Glutamatergic neuron (in vitro differentiated cells): ENCODE results near the gene C16orf54. TPM values are rescaled to one million over a fixed set of nuclear protein-coding genes. Genes with fewer than 3 reads are reported as not detected.
"Not testable (repeated sequence)": the region's sequence is repeated elsewhere in the genome, so short reads cannot be mapped to it uniquely, and the experiment has no call there.

Source experiments
- DNase-seq: peaks from one replicate; pipeline ENCODE4 v3.0.0; 2022
- H3K27ac Mint-ChIP-seq: one replicate; pipeline ENCODE4 v1.8.0; 2020; ENCODE audit warnings: mild to moderate bottlenecking, mixed read lengths, inconsistent platforms; ENCODE audit not compliant: unreplicated experiment
- H3K27me3 Mint-ChIP-seq: one replicate; pipeline ENCODE4 v1.8.0; 2020; ENCODE audit warnings: mild to moderate bottlenecking, moderate library complexity, mixed read lengths, inconsistent platforms; ENCODE audit not compliant: unreplicated experiment
- H3K36me3 Mint-ChIP-seq: one replicate; pipeline ENCODE4 v1.8.0; 2020; ENCODE audit warnings: mild to moderate bottlenecking, mixed read lengths, inconsistent platforms; ENCODE audit not compliant: unreplicated experiment
- H3K4me1 Mint-ChIP-seq: one replicate; pipeline ENCODE4 v1.8.0; 2020; ENCODE audit warnings: mild to moderate bottlenecking, low read depth, mixed read lengths, inconsistent platforms; ENCODE audit not compliant: unreplicated experiment
- H3K4me3 Mint-ChIP-seq: one replicate; pipeline ENCODE4 v1.8.0; 2020; ENCODE audit warnings: mild to moderate bottlenecking, mixed read lengths, inconsistent platforms; ENCODE audit not compliant: unreplicated experiment
- H3K9me3 Mint-ChIP-seq: one replicate; pipeline ENCODE4 v1.8.0; 2020; ENCODE audit warnings: mild to moderate bottlenecking, moderate library complexity, mixed read lengths, inconsistent platforms; ENCODE audit not compliant: unreplicated experiment
- CTCF ChIP-seq: fragments of 200-600 bp; sonication (generic); IDR thresholded peaks from one replicate; pipeline ENCODE4 v1.5.0; 2021; ENCODE audit not compliant: partially characterized antibody, unreplicated experiment
- total RNA-seq: library from RNA; stranded (reverse); fragmentation: NEBNext Ultra II Directional; extraction: Animal tissue kit (Norgen Biotek cat#: 25700); gene quantifications from one replicate; pipeline ENCODE4 v1.2.1, GENCODE V29; 2021; ENCODE audit not compliant: unreplicated experiment

The C16orf54 gene
- total RNA-seq, 1 donor from 2014 or later = not detected

GRCh38 chr16:29779474-29779873, 33.7 kb upstream of the C16orf54 start:
- Mint-ChIP-seq H3K4me1 (no peaks in the 10 kb centered on the region), H3K4me3 (no peak overlapping the region), H3K9me3 (peaks cover 1% of the 10 kb centered on the region), H3K36me3 (no peaks in the 10 kb centered on the region), H3K27ac (no peak overlapping the region), H3K27me3 (peaks cover 6% of the 10 kb centered on the region)
- no peak for TF ChIP-seq CTCF
- DNase-seq = no peak

- no peak for TF ChIP-seq CTCF
- H3K27ac Mint-ChIP-seq = no peak within 1 kb of the TSS
- H3K9me3 Mint-ChIP-seq = peaks cover 3% of the 10 kb centered on the region
- DNase-seq = no peak
- H3K4me3 Mint-ChIP-seq = no peak within 1 kb of the TSS
- H3K4me1 Mint-ChIP-seq = no peaks in the 10 kb centered on the region
- H3K27me3 Mint-ChIP-seq = peaks cover 2% of the 10 kb centered on the region
- no peaks in the 10 kb centered on the region for H3K36me3 Mint-ChIP-seq
Measured at GRCh38 chr16:29777576-29778350, 32.0 kb upstream of the C16orf54 start, which contains the start of gene ZG16. TSS of gene ZG16 (plus strand) at chr16:29778256. CDS start at chr16:29779267, 1,011 bp downstream.

DNA sequence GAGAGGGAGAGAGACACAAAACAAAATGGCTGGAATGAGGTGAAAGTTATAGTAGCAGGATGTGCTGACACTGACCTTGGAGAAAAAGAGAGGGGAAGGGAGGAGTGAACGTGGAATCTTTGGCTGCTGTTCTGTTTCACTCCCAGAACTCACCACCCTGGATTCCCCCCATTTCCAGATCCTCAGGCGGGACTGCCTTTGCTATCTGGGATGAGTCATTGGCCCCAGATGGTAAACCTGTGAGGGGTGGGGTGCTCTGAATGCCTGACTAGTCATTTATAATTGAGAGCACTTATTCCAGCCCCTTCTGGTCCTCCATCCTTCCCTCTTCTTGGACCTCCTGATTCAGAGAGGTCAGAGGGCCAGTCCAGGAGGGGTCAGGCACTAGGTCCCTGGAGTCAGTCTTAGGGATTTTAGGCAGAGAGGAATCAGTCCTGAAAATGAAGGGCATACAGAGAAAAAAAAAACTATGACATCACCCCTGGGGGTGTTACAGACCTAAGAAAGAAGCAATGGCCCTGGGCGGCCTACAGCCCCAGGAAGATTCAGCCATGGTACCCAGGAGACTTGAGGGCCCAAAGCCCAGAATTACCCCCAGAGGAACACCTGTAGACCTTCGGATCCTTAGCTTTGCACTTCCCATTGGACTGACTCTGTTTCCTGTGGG, 30.1 kb upstream of the C16orf54 start:
- Mint-ChIP-seq H3K4me3 (no peak overlapping the region), H3K36me3 (no peaks in the 10 kb centered on the region), H3K9me3 (peaks cover 6% of the 10 kb centered on the region), H3K4me1 (no peaks in the 10 kb centered on the region), H3K27me3 (peaks cover 2% of the 10 kb centered on the region), H3K27ac (no peak overlapping the region)
- no peak for TF ChIP-seq CTCF
- peak; percentile 21 for DNase-seq

DNA sequence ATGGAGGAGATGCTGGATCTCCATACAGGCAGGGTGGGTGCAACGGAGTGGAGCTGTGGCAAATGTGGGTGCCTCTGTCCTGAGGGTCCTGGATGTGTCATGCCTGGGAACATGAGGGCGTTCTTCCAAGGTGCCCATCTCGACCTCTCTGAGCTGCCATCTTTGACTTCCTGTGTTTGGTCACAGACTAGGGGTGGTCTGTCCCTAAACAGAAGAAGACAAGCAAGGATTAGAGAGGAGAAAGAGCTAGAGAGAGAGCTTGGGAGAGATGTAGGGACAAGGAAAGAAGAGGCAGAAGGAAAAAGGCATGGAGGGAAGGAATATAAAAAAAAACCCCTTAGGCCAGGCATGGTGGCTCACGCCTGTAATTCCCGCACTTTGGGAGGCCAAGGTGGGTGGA, 28.9 kb upstream of the C16orf54 start:
- no peak for DNase-seq
- TF ChIP-seq CTCF = no peak
- Mint-ChIP-seq H3K27ac (no peak overlapping the region), H3K4me3 (peak overlapping the region; percentile 15), H3K4me1 (no peaks in the 10 kb centered on the region), H3K36me3 (no peaks in the 10 kb centered on the region), H3K9me3 (peaks cover 6% of the 10 kb centered on the region), H3K27me3 (peaks cover 2% of the 10 kb centered on the region)

DNA sequence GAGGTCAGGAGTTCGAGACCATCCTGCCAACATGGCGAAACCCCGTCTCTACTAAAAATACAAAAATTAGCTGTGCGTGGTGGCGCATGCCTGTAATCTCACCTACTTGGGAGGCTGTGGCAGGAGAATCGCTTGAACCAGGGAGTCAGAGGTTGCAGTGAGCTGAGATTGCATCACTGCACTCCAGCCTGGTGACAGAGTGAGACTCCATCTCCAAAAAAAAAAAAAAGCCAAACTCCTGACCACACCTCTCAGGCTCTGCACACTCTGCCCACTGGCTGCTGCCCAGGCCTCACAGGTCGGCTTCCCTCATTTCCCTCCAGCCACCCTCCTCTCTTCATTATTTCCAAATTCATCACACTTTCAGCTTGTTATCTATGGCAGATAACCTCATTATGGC, 26.5 kb upstream of the C16orf54 start:
- H3K27me3 Mint-ChIP-seq, H3K4me1 Mint-ChIP-seq, DNase-seq, H3K27ac Mint-ChIP-seq, H3K4me3 Mint-ChIP-seq, H3K36me3 Mint-ChIP-seq, H3K9me3 Mint-ChIP-seq: not testable (repeated sequence)
